RPMI7951 (cell line): ENCODE measurements around the gene LEKR1. TPM values are rescaled to one million over a fixed set of nuclear protein-coding genes. Genes with fewer than 3 reads are reported as not detected.
"Not testable (repeated sequence)": the region's sequence is repeated elsewhere in the genome, so short reads cannot be mapped to it uniquely, and the experiment has no call there.

Source experiments
- DNase-seq: peaks from one replicate; pipeline ENCODE4 v3.0.0-alpha.2; 2012; ENCODE audit warnings: low read depth
- total RNA-seq: library from RNA; depleted of rRNA; stranded (reverse); fragments of >200 nt; shearing (Covaris generic); gene quantifications from 2 replicates; pipeline ENCODE4 v1.2.3, GENCODE V29; 2014

The LEKR1 gene
- total RNA-seq, 1 experiment from 2014 or later, result 1.8 TPM

GRCh38 chr3:156836701-156837100, 10.5 kb downstream of the LEKR1 start:
- DNase-seq, result no peak

- peak; percentile 73 for DNase-seq
These were observed 11.0 kb downstream of the LEKR1 start for GRCh38 chr3:156837115-156837514.

GRCh38 chr3:156838035-156838434, 11.9 kb downstream of the LEKR1 start:
- no peak for DNase-seq

GRCh38 chr3:156840826-156841689, 14.9 kb downstream of the LEKR1 start:
- DNase-seq, result no peak

GRCh38 chr3:156843071-156843808, 17.1 kb downstream of the LEKR1 start:
- DNase-seq, result no peak

GRCh38 chr3:156847752-156848448, 21.7 kb downstream of the LEKR1 start:
- no peak for DNase-seq

- no peak for DNase-seq
These were observed 33.4 kb downstream of the LEKR1 start for GRCh38 chr3:156859578-156859977.

GRCh38 chr3:156860873-156861272, 34.7 kb downstream of the LEKR1 start:
- DNase-seq, result no peak

- DNase-seq, result no peak
These were observed 36.2 kb downstream of the LEKR1 start for GRCh38 chr3:156862338-156862737.

- peak; percentile 27 for DNase-seq
These were observed 39.6 kb downstream of the LEKR1 start for GRCh38 chr3:156865732-156866131.

GRCh38 chr3:156867174-156867573, 41.0 kb downstream of the LEKR1 start:
- DNase-seq, result no peak

GRCh38 chr3:156867920-156868319, 41.8 kb downstream of the LEKR1 start:
- DNase-seq, result no peak

- no peak for DNase-seq
These were observed 47.8 kb downstream of the LEKR1 start for GRCh38 chr3:156873906-156874305.

- DNase-seq, result not testable (repeated sequence)
These were observed 53.3 kb downstream of the LEKR1 start for GRCh38 chr3:156879491-156879890.

GRCh38 chr3:156885761-156886160, 59.6 kb downstream of the LEKR1 start:
- DNase-seq, result no peak

- DNase-seq, result no peak
These were observed 62.0 kb downstream of the LEKR1 start for GRCh38 chr3:156888176-156888575.

GRCh38 chr3:156888576-156888975, 62.4 kb downstream of the LEKR1 start:
- DNase-seq, result no peak

GRCh38 chr3:156892701-156893100, 66.5 kb downstream of the LEKR1 start:
- DNase-seq, result peak; percentile 91

- DNase-seq, result not testable (repeated sequence)
These were observed 69.2 kb downstream of the LEKR1 start for GRCh38 chr3:156895374-156895773.

GRCh38 chr3:156897851-156898250, 71.7 kb downstream of the LEKR1 start:
- DNase-seq, result not testable (repeated sequence)

GRCh38 chr3:156898296-156898880, 72.2 kb downstream of the LEKR1 start:
- no peak for DNase-seq

- DNase-seq, result no peak
These were observed 73.8 kb downstream of the LEKR1 start for GRCh38 chr3:156899951-156900350.
